ENCODE results near the gene KRT2.

The KRT2 gene

GRCh38 chr12:52666471-52666870 is 14.5 kb upstream of the KRT2 start:
- DNase-seq (ENCODE audit: low spot score): no peak

- no peak for DNase-seq (ENCODE audit: low spot score)
Measured at GRCh38 chr12:52663420-52663819, 11.4 kb upstream of the KRT2 start.

- no peak for DNase-seq (ENCODE audit: low spot score)
Measured at GRCh38 chr12:52662918-52663229, 10.9 kb upstream of the KRT2 start.

GRCh38 chr12:52662093-52662917 is 10.3 kb upstream of the KRT2 start:
- no peak for DNase-seq (ENCODE audit: low spot score)

GRCh38 chr12:52661668-52662067 is 9.7 kb upstream of the KRT2 start:
- DNase-seq (ENCODE audit: low spot score): no peak

- no peak for DNase-seq (ENCODE audit: low spot score)
Measured at GRCh38 chr12:52660934-52661499, 9.0 kb upstream of the KRT2 start.

GRCh38 chr12:52659951-52660350 is 7.9 kb upstream of the KRT2 start:
- no peak for DNase-seq (ENCODE audit: low spot score)

- DNase-seq (ENCODE audit: low spot score): no peak
Measured at GRCh38 chr12:52659395-52659794, 7.4 kb upstream of the KRT2 start.

GRCh38 chr12:52658196-52658595 is 6.2 kb upstream of the KRT2 start:
- no peak for DNase-seq (ENCODE audit: low spot score)

- no peak for DNase-seq (ENCODE audit: low spot score)
Measured at GRCh38 chr12:52657250-52657902, 5.4 kb upstream of the KRT2 start.

- DNase-seq (ENCODE audit: low spot score): no peak
Measured at GRCh38 chr12:52656616-52657015, 4.6 kb upstream of the KRT2 start.

GRCh38 chr12:52655720-52656124 is 3.7 kb upstream of the KRT2 start:
- DNase-seq (ENCODE audit: low spot score): no peak

- DNase-seq (ENCODE audit: low spot score): no peak
Measured at GRCh38 chr12:52655251-52655650, 3.2 kb upstream of the KRT2 start.

- no peak for DNase-seq (ENCODE audit: low spot score)
Measured at GRCh38 chr12:52650520-52651081, 1.4 kb downstream of the KRT2 start.

GRCh38 chr12:52649066-52649465 is 2.9 kb downstream of the KRT2 start:
- no peak for DNase-seq (ENCODE audit: low spot score)

- no peak for DNase-seq (ENCODE audit: low spot score)
Measured at GRCh38 chr12:52648012-52648550, 3.9 kb downstream of the KRT2 start.

GRCh38 chr12:52647601-52648000 is 4.4 kb downstream of the KRT2 start:
- no peak for DNase-seq (ENCODE audit: low spot score)

GRCh38 chr12:52646613-52647012 is 5.4 kb downstream of the KRT2 start:
- no peak for DNase-seq (ENCODE audit: low spot score)

- DNase-seq (ENCODE audit: low spot score): no peak
Measured at GRCh38 chr12:52645982-52646381, 6.0 kb downstream of the KRT2 start.

- DNase-seq (ENCODE audit: low spot score): no peak
Measured at GRCh38 chr12:52645120-52645761, 6.8 kb downstream of the KRT2 start.

GRCh38 chr12:52644078-52644415 is 8.0 kb downstream of the KRT2 start:
- DNase-seq (ENCODE audit: low spot score): no peak

Data from SK-N-DZ (cell line).